ENCODE measurements around the gene PAX2.
"Not testable (repeated sequence)": the region's sequence is repeated elsewhere in the genome, so short reads cannot be mapped to it uniquely, and the experiment has no call there.

The PAX2 gene

GRCh38 chr10:100744987-100745881, at the start of gene PAX2:
PAX2 (plus strand) TSS chr10:100745582; CDS start chr10:100746261, 679 bp downstream.
- no peak within 1 kb of the TSS for H3K4me3 ChIP-seq (ENCODE audit: low read depth, low read length)

GRCh38 chr10:100696477-100696901, 48.9 kb upstream of the PAX2 start:
- no peak overlapping the region for H3K4me3 ChIP-seq (ENCODE audit: low read depth, low read length)

- H3K4me3 ChIP-seq (ENCODE audit: low read depth, low read length), result no peak overlapping the region
Observed at GRCh38 chr10:100697070-100697469, 48.3 kb upstream of the PAX2 start.

GRCh38 chr10:100697631-100698030, 47.8 kb upstream of the PAX2 start:
- no peak overlapping the region for H3K4me3 ChIP-seq (ENCODE audit: low read depth, low read length)

GRCh38 chr10:100701704-100702103, 43.7 kb upstream of the PAX2 start:
- H3K4me3 ChIP-seq (ENCODE audit: low read depth, low read length), result not testable (repeated sequence)

- H3K4me3 ChIP-seq (ENCODE audit: low read depth, low read length), result no peak overlapping the region
Observed at GRCh38 chr10:100705139-100705538, 40.2 kb upstream of the PAX2 start.

- H3K4me3 ChIP-seq (ENCODE audit: low read depth, low read length), result no peak overlapping the region
Observed at GRCh38 chr10:100707261-100707848, 38.0 kb upstream of the PAX2 start.

- H3K4me3 ChIP-seq (ENCODE audit: low read depth, low read length), result peak overlapping the region; percentile 6
Observed at GRCh38 chr10:100709146-100710082, 36.0 kb upstream of the PAX2 start.

GRCh38 chr10:100710151-100710871, 35.1 kb upstream of the PAX2 start:
- H3K4me3 ChIP-seq (ENCODE audit: low read depth, low read length), result peak overlapping the region; percentile 30

- H3K4me3 ChIP-seq (ENCODE audit: low read depth, low read length), result peak overlapping the region; percentile 27
Observed at GRCh38 chr10:100713049-100713858, 32.1 kb upstream of the PAX2 start.

GRCh38 chr10:100713859-100714565, 31.4 kb upstream of the PAX2 start:
- peak overlapping the region; percentile 27 for H3K4me3 ChIP-seq (ENCODE audit: low read depth, low read length)

GRCh38 chr10:100714566-100714950, 30.8 kb upstream of the PAX2 start:
- no peak overlapping the region for H3K4me3 ChIP-seq (ENCODE audit: low read depth, low read length)

GRCh38 chr10:100715101-100715444, 30.3 kb upstream of the PAX2 start:
- H3K4me3 ChIP-seq (ENCODE audit: low read depth, low read length), result peak overlapping the region; percentile 56

GRCh38 chr10:100715445-100716385, 29.7 kb upstream of the PAX2 start:
- H3K4me3 ChIP-seq (ENCODE audit: low read depth, low read length), result peak overlapping the region; percentile 56

GRCh38 chr10:100717166-100717565, 28.2 kb upstream of the PAX2 start:
- H3K4me3 ChIP-seq (ENCODE audit: low read depth, low read length), result no peak overlapping the region

- no peak overlapping the region for H3K4me3 ChIP-seq (ENCODE audit: low read depth, low read length)
Observed at GRCh38 chr10:100718197-100718742, 27.1 kb upstream of the PAX2 start.

GRCh38 chr10:100723180-100723579, 22.2 kb upstream of the PAX2 start:
- no peak overlapping the region for H3K4me3 ChIP-seq (ENCODE audit: low read depth, low read length)

Measured in iPS-11a (cell line).